ENCODE results near the gene LMAN2L.

DNA sequence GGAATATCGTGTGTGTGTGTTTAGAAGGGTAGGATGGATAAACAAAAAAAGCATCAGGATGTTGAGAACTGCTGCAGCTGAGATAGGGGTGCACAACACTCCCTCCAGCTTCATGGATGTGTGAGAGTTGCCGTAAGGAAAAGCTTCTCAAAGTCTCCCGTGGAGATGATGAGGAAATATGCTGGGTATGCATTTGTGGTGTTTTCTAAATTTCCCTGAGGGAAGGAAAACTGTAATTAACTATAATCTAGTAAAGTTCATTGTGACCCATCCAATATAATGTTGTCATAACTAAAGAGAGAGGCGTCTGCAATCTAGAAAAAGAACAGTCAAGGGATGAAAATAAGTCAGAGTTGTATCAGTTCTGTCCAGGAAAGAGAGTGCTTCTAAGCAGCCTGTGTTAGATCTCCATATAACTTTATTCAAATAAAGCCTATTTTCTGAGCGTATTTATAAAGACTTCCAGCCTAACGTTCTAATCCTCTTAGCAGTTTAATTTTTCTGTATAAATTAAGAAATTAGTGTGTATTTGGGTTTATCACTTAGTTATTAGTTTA, 7.3 kb upstream of the LMAN2L start:
- TF ChIP-seq, protein P1, sequence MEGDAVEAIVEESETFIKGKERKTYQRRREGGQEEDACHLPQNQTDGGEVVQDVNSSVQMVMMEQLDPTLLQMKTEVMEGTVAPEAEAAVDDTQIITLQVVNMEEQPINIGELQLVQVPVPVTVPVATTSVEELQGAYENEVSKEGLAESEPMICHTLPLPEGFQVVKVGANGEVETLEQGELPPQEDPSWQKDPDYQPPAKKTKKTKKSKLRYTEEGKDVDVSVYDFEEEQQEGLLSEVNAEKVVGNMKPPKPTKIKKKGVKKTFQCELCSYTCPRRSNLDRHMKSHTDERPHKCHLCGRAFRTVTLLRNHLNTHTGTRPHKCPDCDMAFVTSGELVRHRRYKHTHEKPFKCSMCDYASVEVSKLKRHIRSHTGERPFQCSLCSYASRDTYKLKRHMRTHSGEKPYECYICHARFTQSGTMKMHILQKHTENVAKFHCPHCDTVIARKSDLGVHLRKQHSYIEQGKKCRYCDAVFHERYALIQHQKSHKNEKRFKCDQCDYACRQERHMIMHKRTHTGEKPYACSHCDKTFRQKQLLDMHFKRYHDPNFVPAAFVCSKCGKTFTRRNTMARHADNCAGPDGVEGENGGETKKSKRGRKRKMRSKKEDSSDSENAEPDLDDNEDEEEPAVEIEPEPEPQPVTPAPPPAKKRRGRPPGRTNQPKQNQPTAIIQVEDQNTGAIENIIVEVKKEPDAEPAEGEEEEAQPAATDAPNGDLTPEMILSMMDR (IDR thresholded peaks at IDR 0.05; ENCODE audit: low read depth, low read length) = no peak
- no peak for TF ChIP-seq POLR2A (IDR thresholded peaks at IDR 0.05; ENCODE audit: extremely low read depth, insufficient read length)
- TF ChIP-seq, protein P2, sequence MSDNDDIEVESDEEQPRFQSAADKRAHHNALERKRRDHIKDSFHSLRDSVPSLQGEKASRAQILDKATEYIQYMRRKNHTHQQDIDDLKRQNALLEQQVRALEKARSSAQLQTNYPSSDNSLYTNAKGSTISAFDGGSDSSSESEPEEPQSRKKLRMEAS (IDR thresholded peaks at IDR 0.05; ENCODE audit: low read depth, low read length) = no peak
- TF ChIP-seq MYC (IDR thresholded peaks at IDR 0.05; ENCODE audit: low read depth, low read length) = no peak
